ENCODE data around the gene PSMA2. TPM values are rescaled to one million over a fixed set of nuclear protein-coding genes. Genes with fewer than 3 reads are reported as not detected.
A peak's percentile ranks its signal among the peaks of the same experiment; 100 is the strongest.

Gene PSMA2
- total RNA-seq, 1 donor from 2014 or later, result 135 TPM

DNA sequence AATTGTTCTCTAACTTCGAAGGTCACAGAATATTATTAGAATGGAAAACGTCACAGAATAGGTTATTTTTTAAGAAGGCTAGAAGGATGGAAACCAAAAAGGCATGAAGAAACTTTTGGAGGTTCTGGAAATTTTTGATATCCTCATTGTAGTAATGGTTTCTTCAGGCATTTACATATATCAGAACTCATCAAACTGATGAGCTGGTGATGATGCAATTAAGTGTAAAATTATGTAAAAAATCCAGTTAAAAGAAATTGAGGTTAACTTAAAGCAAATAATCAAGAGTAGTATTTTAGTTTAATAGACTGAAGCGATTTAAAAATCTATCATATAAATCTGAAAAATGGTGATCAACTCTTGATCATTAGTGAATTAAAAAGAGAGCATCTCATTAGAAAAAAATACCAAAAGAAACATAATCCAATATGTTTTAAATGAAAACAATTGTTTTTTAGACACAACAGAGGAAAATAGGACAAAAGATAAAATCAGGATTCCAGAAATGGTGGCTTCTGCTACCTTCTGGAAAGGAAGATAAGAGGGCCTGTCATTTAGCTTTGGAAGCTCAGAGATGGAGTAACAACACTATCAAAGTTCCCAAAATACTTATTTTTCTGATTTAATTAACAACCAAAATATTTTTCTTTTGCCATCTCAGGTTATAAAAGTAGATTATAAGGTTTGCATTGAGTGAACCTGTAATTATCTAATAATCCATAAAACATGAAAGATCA, 9.8 kb downstream of the PSMA2 start:
- DNase-seq (ENCODE audit: low read depth), result no peak
- TF ChIP-seq, protein P1, sequence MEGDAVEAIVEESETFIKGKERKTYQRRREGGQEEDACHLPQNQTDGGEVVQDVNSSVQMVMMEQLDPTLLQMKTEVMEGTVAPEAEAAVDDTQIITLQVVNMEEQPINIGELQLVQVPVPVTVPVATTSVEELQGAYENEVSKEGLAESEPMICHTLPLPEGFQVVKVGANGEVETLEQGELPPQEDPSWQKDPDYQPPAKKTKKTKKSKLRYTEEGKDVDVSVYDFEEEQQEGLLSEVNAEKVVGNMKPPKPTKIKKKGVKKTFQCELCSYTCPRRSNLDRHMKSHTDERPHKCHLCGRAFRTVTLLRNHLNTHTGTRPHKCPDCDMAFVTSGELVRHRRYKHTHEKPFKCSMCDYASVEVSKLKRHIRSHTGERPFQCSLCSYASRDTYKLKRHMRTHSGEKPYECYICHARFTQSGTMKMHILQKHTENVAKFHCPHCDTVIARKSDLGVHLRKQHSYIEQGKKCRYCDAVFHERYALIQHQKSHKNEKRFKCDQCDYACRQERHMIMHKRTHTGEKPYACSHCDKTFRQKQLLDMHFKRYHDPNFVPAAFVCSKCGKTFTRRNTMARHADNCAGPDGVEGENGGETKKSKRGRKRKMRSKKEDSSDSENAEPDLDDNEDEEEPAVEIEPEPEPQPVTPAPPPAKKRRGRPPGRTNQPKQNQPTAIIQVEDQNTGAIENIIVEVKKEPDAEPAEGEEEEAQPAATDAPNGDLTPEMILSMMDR (conservative IDR thresholded peaks at IDR 0.05; ENCODE audit: low read depth, low read length), result no peak
- no peak overlapping the region for H3K4me3 ChIP-seq (ENCODE audit: low read depth, low read length)

DNA sequence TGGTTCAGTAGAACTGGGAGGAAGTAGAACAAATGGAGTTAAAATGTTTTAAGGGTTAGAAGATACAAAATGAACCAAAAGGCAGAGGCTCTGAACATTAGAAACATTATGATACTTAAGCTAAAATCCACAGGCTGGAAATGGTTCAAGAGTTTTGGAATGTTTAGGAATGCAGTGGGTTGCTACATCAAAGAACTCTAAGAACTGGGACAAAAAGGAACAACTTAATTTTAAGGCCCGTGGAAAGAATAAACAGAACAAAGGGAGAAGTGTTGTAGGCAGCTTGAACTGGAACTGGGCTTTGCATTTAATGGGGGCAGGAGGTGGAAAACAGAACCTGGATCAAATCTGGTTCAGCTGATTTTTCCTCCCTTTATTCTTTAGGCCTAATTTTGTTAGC, 16.6 kb downstream of the PSMA2 start:
- TF ChIP-seq, protein P1 (conservative IDR thresholded peaks at IDR 0.05; ENCODE audit: low read depth, low read length), result no peak
- H3K4me3 ChIP-seq (ENCODE audit: low read depth, low read length), result no peak overlapping the region
- DNase-seq (ENCODE audit: low read depth), result no peak

DNA sequence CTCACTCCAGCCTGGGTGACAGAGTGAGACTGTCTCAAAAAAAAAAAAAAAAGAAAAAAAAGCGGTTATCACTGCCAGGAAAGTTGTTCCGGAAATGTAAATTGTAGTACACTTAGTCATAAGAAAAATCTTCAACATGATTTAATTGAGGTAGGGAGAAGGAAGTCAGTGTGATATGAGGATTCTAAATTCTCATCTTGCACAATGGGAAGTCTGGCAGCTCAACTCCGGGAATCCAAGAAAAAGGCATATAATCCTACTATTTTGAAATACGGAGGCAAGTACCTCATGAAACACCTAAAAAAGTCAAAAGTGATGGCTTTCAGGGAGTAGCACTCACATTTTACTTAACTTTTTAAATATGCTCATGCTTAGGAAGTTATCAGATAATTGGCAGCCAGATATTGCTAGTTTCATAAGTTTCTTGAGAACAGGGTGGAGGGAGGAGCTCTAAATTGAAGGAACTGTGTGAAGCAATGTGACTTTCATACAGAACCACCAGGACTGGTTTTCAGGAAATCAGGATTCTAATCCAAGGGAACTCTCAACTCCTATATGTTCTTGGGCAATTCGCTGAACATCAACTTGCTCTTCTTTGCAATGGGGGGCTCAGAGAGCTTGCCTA, 17.4 kb downstream of the PSMA2 start:
- H3K4me3 ChIP-seq (ENCODE audit: low read depth, low read length), result no peak overlapping the region
- TF ChIP-seq, protein P1 (conservative IDR thresholded peaks at IDR 0.05; ENCODE audit: low read depth, low read length), result no peak
- DNase-seq (ENCODE audit: low read depth), result no peak

DNA sequence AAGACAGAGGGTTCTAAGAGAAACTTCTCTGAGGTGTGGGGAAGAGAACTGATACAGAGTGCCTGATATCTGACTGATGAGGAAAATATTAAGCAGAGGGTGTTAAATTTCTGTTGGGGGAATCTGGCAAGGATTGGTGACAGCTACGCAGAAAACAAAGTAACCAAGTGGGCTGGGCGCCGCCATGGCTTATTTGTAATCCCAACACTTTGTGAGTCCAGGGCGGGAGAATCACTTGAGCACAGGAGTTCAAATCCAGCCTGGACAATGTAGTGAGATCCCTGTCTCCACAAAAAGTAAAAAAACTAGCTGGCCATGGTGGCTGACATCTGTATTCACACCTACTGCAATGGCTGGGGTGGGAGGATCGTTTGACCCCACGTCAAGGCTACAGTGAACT, 18.0 kb downstream of the PSMA2 start:
- TF ChIP-seq, protein P1 (conservative IDR thresholded peaks at IDR 0.05; ENCODE audit: low read depth, low read length), result no peak
- no peak overlapping the region for H3K4me3 ChIP-seq (ENCODE audit: low read depth, low read length)
- DNase-seq (ENCODE audit: low read depth), result no peak

DNA sequence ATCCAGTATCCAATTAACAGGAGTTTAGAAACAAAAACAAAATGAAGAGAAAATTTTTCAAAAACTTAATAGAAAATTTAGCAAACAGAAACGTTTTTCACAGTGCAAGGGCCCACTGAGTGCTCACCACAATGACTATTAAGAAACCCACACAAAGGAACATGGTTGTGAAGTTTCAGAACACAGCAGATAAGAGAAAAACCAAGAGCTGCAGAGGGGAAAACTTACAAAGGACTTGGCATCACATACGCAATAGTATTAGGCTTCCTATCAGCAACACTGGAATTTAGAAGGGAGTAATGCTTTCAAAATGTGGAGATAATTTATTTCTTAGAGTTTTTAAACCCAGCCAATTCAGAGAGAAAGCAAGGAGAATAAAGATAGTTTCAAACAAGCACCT, 18.4 kb downstream of the PSMA2 start:
- TF ChIP-seq, protein P1 (conservative IDR thresholded peaks at IDR 0.05; ENCODE audit: low read depth, low read length), result no peak
- DNase-seq (ENCODE audit: low read depth), result no peak
- no peak overlapping the region for H3K4me3 ChIP-seq (ENCODE audit: low read depth, low read length)

DNA sequence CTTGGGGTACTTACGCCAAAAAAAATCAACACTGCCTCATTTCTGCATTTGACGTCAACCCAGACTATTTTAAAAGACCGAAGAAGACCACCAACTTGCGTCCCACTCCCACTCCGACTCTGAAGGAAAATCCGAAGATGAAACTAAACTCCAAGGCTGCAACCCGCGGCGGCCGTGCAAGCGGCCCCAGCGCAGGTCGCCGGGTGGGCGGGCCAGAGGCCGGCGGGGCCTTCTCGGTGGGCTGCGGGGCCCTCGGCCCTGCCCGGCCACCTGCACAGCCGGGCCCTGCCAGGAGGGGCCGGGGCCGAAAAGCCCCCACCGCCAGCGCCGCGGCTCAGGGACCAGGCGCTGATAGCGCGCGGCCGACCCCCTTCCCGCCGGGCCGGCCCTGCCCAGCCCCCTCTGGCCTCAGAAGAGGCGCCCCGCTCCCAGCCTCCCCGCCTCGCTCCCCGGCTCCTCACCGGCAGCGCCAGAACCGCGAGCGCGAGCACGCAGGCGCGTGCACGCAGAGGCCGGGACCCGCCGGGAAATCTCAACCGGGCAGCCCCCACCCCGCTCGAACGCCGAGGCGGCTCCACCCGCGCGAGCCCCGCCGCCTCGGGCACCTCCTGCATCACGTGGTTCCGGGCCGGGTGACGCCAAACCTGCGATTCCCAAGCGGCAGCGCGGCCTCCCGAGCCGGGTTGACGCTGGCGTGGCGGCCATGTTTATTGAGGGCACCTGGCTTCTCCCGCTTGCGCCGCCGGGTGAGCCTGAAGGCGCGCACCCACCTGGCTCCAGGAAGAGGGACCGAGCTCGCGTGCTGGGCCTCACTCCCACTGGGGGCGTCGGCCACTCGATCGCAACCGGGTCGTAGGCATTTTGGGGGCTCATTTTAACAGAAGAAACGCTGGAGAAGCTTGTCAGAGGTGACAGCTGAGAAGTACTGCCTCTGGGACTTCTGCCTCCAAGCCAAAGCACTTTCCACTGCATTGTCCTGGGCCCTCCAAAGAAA, 20.2 kb downstream of the PSMA2 start, which contains the start of gene C7orf25:
Gene C7orf25 (minus strand): TSS at position 617 of the 994 bp plus-strand sequence. CDS start 1,170 bp downstream, outside the sequence.
- H3K4me3 ChIP-seq (ENCODE audit: low read depth, low read length), result peak within 1 kb of the TSS; percentile 79
- peak; percentile 30 for DNase-seq (ENCODE audit: low read depth)
- TF ChIP-seq, protein P1 (conservative IDR thresholded peaks at IDR 0.05; ENCODE audit: low read depth, low read length), result no peak
